Urinary bladder (tissue), 4 donors: Measurements from ENCODE around the gene PLCB3. TPM values are rescaled to one million over a fixed set of nuclear protein-coding genes. Genes with fewer than 3 reads are reported as not detected.
A peak's percentile ranks its signal among the peaks of the same experiment; 100 is the strongest.

Experiments used
- DNase-seq: peaks from one replicate; pipeline ENCODE4 v3.0.0-alpha.2; 2015; ENCODE audit errors: extremely low spot score
- H3K27ac ChIP-seq: one replicate; pipeline ENCODE4 v1.5.1; 2013; ENCODE audit warnings: low read depth, mild to moderate bottlenecking, moderate library complexity
- H3K36me3 ChIP-seq: one replicate; pipeline ENCODE4 v1.6.1; 2013; ENCODE audit warnings: mild to moderate bottlenecking, moderate library complexity; ENCODE audit not compliant: insufficient read depth
- H3K4me1 ChIP-seq: one replicate; pipeline ENCODE4 v1.6.1; 2013; ENCODE audit warnings: mild to moderate bottlenecking, moderate library complexity; ENCODE audit not compliant: insufficient read depth
- H3K4me3 ChIP-seq: one replicate; pipeline ENCODE4 v1.5.1; 2013; ENCODE audit warnings: low read depth, low read length
- WGBS: extraction: QIAGEN DNeasy Blood & Tissue Kit; methylation state at CpG from one replicate; pipeline ENCODE4 v1.1.7; 2013; 5-methylcytosine and 5-hydroxymethylcytosine counted together
- polyA plus RNA-seq: library from polyadenylated mRNA; stranded (reverse); fragments of 200-250 nt; gene quantifications from one replicate; pipeline ENCODE4 v1.2.3, GENCODE V29; 2013
- total RNA-seq: library from RNA; depleted of rRNA; stranded (reverse); fragments of >200 nt; gene quantifications from one replicate; pipeline ENCODE4 v1.2.3, GENCODE V29; 2014
- donor health status: healthy with polysubstance abuse.
- donor health status: healthy.

Gene PLCB3
- total and polyA plus RNA-seq, 2 donors: 14.8 to 18.2 TPM

- peaks cover 5% of the 10 kb centered on the region for H3K36me3 ChIP-seq
- WGBS: 81% methylated on average over 10 of the region's 10 CpGs
- H3K4me3 ChIP-seq: no peak overlapping the region
- H3K27ac ChIP-seq: no peak overlapping the region
- DNase-seq: no peak
- H3K4me1 ChIP-seq: no peaks in the 10 kb centered on the region
These were observed 13.1 kb downstream of the PLCB3 start for GRCh38 chr11:64264371-64264852.

DNA sequence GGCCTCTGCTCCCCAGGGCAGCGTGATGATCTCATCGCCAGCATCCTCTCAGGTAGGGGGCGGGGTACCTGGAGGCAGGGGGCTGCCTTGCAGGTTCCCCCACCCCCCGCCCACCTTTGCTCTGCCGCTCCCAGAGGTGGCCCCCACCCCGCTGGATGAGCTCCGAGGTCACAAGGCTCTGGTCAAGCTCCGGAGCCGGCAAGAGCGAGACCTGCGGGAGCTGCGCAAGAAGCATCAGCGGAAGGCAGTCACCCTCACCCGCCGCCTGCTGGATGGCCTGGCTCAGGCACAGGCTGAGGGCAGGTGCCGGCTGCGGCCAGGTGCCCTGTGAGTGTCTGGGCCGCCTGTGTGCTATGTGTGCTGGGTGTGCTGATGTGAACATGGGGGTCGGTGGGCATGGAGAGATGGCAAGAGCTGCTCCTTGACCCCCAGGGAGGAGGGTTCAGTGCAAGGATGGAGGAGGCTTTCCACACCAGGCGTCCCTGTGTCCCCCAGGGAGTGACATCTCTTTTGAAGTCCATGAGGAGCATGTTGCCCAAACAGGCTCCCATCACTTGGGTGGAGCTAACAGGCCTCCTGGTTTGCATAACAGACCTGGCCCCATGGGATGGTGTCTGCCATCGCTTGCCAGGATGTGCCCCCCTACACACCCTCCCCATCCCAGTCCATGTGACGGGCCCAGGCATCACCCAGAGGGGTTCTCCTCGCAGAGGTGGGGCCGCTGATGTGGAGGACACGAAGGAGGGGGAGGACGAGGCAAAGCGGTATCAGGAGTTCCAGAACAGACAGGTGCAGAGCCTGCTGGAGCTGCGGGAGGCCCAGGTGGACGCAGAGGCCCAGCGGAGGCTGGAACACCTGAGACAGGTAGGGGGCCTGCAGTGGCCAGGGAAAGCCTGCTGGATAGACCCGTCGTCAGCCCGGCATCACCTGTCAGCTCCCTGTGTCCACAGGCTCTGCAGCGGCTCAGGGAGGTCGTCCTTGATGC, 14.1 kb downstream of the PLCB3 start:
- WGBS: 92% methylated on average over 35 of the region's 35 CpGs

GRCh38 chr11:64266339-64266738, 15.0 kb downstream of the PLCB3 start:
- H3K4me1 ChIP-seq: no peaks in the 10 kb centered on the region
- H3K36me3 ChIP-seq: peaks cover 4% of the 10 kb centered on the region
- WGBS: 87% methylated on average over 15 of the region's 15 CpGs
- no peak overlapping the region for H3K4me3 ChIP-seq
- no peak overlapping the region for H3K27ac ChIP-seq
- no peak for DNase-seq

More for the DNA sequence above, 14.1 kb downstream of the PLCB3 start:
- peaks cover 4% of the 10 kb centered on the region for H3K36me3 ChIP-seq
- H3K4me1 ChIP-seq: no peaks in the 10 kb centered on the region
- no peak overlapping the region for H3K27ac ChIP-seq
- no peak for DNase-seq
- no peak overlapping the region for H3K4me3 ChIP-seq

DNA sequence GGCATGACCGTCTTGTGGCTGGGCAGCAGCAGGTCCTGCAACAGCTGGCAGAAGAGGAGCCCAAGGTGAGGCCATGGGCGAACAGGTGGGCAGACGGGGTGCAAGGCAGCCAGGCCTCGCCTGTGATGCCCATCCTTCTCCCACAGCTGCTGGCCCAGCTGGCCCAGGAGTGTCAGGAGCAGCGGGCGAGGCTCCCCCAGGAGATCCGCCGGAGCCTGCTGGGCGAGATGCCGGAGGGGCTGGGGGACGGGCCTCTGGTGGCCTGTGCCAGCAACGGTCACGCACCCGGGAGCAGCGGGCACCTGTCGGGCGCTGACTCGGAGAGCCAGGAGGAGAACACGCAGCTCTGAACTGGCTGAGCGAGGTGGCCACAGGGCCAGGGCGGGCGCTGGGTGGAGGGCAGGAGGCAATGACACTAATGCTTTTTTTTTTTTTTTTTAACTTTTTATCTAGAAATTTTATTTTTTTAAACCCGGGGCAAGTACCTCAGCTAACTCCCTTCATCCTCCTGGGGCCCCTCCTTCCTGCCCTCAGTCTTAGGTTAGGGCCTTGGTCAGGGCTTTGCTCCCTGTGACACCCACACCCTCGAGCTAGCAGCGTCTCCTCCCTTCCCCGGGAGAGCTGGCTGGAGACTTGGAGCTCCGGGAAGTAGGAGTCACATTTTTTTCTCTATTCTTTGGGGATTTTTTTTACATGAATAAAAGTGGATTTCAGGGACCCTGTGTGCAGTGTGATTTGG, 16.0 kb downstream of the PLCB3 start:
- DNase-seq: no peak
- Histone ChIP-seq H3K36me3 (peaks cover 4% of the 10 kb centered on the region), H3K27ac (peak overlapping the region; percentile 92), H3K4me1 (no peaks in the 10 kb centered on the region), H3K4me3 (no peak overlapping the region)
- 84% methylated on average over 27 of the region's 27 CpGs for WGBS

DNA sequence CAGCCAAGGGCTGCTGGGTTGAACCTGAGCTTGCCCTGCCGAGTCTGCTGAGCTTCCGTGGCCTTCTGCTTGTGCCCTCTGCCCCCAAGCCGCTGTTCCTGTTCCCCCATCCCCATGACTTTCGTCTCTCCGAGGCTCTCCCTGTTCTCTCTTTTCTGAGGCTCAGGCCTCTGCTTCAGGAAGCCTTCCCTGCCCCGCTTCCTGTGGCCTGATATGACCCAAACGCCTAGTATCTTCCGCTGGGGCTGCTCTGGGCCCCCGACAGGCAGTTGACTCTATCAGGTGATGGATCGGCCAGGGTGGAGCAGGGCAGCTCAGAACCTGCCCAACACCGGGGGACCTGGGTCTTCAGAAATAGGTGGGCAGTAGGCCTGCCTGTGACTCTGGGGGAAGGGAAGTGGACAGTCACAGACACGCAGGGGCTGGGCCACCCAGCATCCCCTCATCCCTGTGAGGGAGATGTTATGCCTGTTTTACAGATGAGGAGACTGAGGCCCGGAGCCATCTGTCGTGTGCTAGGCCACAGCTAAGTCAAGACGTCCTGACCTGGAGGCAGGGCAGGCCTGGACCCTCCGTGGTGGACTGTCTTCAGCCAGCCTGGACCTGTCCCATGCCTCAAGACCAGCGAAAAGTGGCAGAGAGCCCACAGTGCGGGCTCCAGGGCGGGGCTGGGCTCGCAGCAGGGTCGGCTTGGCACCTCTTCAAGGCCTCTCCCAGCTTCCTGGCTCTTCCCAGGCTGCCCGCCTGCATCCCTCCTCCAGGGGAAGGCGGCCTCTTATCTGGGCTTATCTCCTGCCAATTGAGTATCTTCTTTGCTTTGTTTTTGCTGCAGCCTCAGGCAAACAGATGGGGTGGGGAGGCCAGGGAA, 16.9 kb downstream of the PLCB3 start:
- peak overlapping the region; percentile 59 for H3K4me3 ChIP-seq

GRCh38 chr11:64268893-64269539, 17.7 kb downstream of the PLCB3 start:
- Histone ChIP-seq H3K36me3 (no peaks in the 10 kb centered on the region), H3K4me3 (peak overlapping the region; percentile 59), H3K4me1 (no peaks in the 10 kb centered on the region), H3K27ac (peak overlapping the region; percentile 92)
- no peak for DNase-seq
- WGBS: under 1% methylated on average over 34 of the region's 34 CpGs

More for the DNA sequence above, 16.9 kb downstream of the PLCB3 start:
- WGBS: 35% methylated on average over 23 of the region's 23 CpGs
- Histone ChIP-seq H3K27ac (peak overlapping the region; percentile 92), H3K36me3 (no peaks in the 10 kb centered on the region), H3K4me1 (no peaks in the 10 kb centered on the region)
- no peak for DNase-seq

DNA sequence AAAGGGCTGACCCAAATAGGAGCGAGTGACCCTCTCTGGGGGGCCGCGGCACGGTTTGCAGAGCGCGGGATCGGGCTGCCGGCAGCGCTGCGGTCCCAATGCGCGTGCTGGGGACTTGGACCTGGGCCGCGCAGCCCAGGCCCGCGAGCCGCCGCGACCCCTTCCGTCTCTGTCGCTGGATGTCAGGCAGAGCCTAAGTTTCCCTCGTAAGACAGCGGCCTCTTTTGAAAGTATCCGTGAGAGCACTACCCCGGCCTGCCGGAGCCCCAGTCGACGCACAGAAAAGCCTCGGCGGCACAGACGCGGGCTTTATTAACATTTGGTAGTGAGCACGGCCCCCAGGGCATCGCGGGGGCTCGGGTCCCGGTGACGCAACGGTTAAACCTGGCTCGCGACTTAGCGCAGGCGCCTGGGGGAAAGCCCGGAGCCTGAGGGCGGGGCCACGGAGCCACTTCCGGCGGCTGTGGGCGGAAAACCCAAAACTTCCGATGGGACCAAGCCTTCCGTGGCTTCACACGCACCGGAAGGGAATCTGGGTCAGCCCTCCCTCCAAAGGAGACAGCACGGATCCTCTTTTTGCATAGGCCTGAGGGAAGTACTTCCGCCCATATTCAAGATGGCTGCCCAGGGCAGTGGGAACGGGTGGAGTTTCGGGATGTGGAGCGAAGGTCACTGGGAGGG, 18.4 kb downstream of the PLCB3 start:
- peak overlapping the region; percentile 92 for H3K27ac ChIP-seq
- peak overlapping the region; percentile 59 for H3K4me3 ChIP-seq
- DNase-seq: peak; percentile 99
- H3K4me1 ChIP-seq: no peaks in the 10 kb centered on the region
- WGBS: under 1% methylated on average over 58 of the region's 58 CpGs
- H3K36me3 ChIP-seq: no peaks in the 10 kb centered on the region

- no peak overlapping the region for H3K4me3 ChIP-seq
- DNase-seq: no peak
- H3K4me1 ChIP-seq: no peaks in the 10 kb centered on the region
- no peaks in the 10 kb centered on the region for H3K36me3 ChIP-seq
- H3K27ac ChIP-seq: no peak overlapping the region
- 88% methylated on average over 15 of the region's 15 CpGs for WGBS
These were observed 23.9 kb downstream of the PLCB3 start for GRCh38 chr11:64275031-64275800.

GRCh38 chr11:64275841-64276240, 24.5 kb downstream of the PLCB3 start:
- Histone ChIP-seq H3K27ac (no peak overlapping the region), H3K36me3 (no peaks in the 10 kb centered on the region), H3K4me3 (no peak overlapping the region), H3K4me1 (no peaks in the 10 kb centered on the region)
- no peak for DNase-seq
- 75% methylated on average over 2 of the region's 2 CpGs for WGBS

DNA sequence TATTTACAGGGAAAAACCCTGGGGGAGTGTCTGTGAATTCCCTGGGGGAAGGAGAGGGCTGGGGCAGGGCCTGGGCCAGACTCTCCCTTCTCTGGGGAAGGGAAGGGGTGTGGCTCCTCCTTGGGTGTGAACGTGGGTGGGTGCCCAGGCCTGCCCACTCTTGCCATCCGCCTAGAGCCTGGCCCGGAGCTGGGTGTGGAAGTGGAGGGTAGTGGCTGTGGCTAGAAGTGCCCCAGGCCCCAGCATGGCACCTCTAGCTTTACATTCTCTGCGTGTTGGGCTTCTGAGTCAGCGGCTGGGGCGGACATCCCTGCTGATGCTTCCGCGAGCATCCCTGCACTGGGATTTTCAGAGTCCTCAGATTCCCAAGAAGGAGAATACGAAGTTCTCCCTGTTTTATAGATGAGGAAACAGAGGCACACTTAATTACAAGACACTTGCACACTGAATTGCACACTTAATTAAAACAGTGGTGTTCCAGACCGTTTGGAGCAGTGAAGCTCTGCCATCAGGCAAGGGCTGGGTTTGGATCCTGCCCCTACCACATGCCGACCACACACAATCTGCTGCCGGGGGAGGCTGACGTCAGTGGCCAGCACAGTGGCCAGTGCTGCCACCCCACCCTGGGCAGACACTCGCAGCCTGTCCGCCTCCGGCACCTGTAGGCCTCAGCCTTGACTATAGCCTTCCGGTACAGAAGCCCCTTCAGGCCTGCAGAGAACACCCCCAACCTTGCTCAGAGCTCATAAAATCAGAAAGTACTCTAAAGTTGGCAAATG, 25.5 kb downstream of the PLCB3 start:
- Histone ChIP-seq H3K4me1 (no peaks in the 10 kb centered on the region), H3K36me3 (no peaks in the 10 kb centered on the region), H3K4me3 (no peak overlapping the region), H3K27ac (no peak overlapping the region)
- no peak for DNase-seq
- WGBS: 78% methylated on average over 17 of the region's 17 CpGs

- 86% methylated on average over 8 of the region's 8 CpGs for WGBS
- Histone ChIP-seq H3K4me3 (no peak overlapping the region), H3K36me3 (no peaks in the 10 kb centered on the region), H3K4me1 (no peaks in the 10 kb centered on the region), H3K27ac (no peak overlapping the region)
- DNase-seq: no peak
These were observed 27.4 kb downstream of the PLCB3 start for GRCh38 chr11:64278576-64279190.
